Endodermal cell (in vitro differentiated cells): Measurements from ENCODE around the gene GPR18. TPM values are rescaled to one million over a fixed set of nuclear protein-coding genes. Genes with fewer than 3 reads are reported as not detected.
"Not testable (repeated sequence)": the region's sequence is repeated elsewhere in the genome, so short reads cannot be mapped to it uniquely, and the experiment has no call there.

ENCODE experiments used
- DNase-seq: peaks from one replicate; pipeline ENCODE4 v3.0.0-alpha.2; 2017
- H3K27ac ChIP-seq: 2 replicates; pipeline ENCODE4 v1.5.1; 2013; ENCODE audit warnings: mild to moderate bottlenecking, low read depth, low read length, moderate library complexity
- H3K27me3 ChIP-seq: 2 replicates; pipeline ENCODE4 v1.6.1; 2013; ENCODE audit warnings: mild to moderate bottlenecking, low read length, moderate library complexity; ENCODE audit not compliant: insufficient read depth, control insufficient read depth, poor library complexity, severe bottlenecking
- H3K36me3 ChIP-seq: 2 replicates; pipeline ENCODE4 v1.7.0; 2013; ENCODE audit warnings: mild to moderate bottlenecking, low read length, moderate library complexity; ENCODE audit not compliant: control insufficient read depth, insufficient read depth
- H3K4me1 ChIP-seq: one replicate; pipeline ENCODE4 v1.7.0; 2013; ENCODE audit warnings: low read length; ENCODE audit not compliant: control insufficient read depth, insufficient read depth
- H3K4me3 ChIP-seq: 2 replicates; pipeline ENCODE4 v1.5.1; 2013; ENCODE audit warnings: mild to moderate bottlenecking, low read length, moderate library complexity
- H3K9ac ChIP-seq: 2 replicates; pipeline ENCODE4 v1.6.1; 2013; ENCODE audit warnings: mild to moderate bottlenecking, low read length, moderate library complexity; ENCODE audit not compliant: poor library complexity, severe bottlenecking; ENCODE audit errors: extremely low read depth
- H3K9me3 ChIP-seq: 2 replicates; pipeline ENCODE4 v1.6.1; 2013; ENCODE audit warnings: mild to moderate bottlenecking, low read length, moderate library complexity; ENCODE audit not compliant: control insufficient read depth
- H3K27ac Mint-ChIP-seq: 2 replicates; pipeline ENCODE4 v1.8.0; 2020; ENCODE audit warnings: mixed read lengths
- H3K27me3 Mint-ChIP-seq: 2 replicates; pipeline ENCODE4 v1.8.0; 2021; ENCODE audit warnings: mild to moderate bottlenecking, mixed read lengths; ENCODE audit not compliant: insufficient read depth
- H3K36me3 Mint-ChIP-seq: 2 replicates; pipeline ENCODE4 v1.8.0; 2020; ENCODE audit warnings: low read depth, mixed read lengths
- H3K4me1 Mint-ChIP-seq: 2 replicates; pipeline ENCODE4 v1.8.0; 2020; ENCODE audit warnings: mixed read lengths
- H3K4me3 Mint-ChIP-seq: 2 replicates; pipeline ENCODE4 v1.8.0; 2020; ENCODE audit warnings: mild to moderate bottlenecking, moderate library complexity, mixed read lengths
- H3K9me3 Mint-ChIP-seq: 2 replicates; pipeline ENCODE4 v1.8.0; 2020; ENCODE audit warnings: mild to moderate bottlenecking, mixed read lengths
- WGBS, 2 experiments: methylation state at CpG; one replicate each; pipeline versions ENCODE4 v1.1.5 to v1.1.7; 2013; ENCODE audit warnings: missing lambda C conversion rate in 2 of 2, mixed read lengths in 1 of 2; ENCODE audit not compliant: insufficient coverage in 1 of 2, insufficient read length in 1 of 2; 5-methylcytosine and 5-hydroxymethylcytosine counted together
- total RNA-seq, 2 donors: library from RNA; stranded (reverse); fragmentation: NEBNext Ultra II Directional in 1 of 2; extraction: Animal tissue kit (Norgen Biotek cat#: 25700) in 1 of 2; gene quantifications; 2 replicates in 1 of 2; 3 replicates in 1 of 2; pipeline ENCODE4 v1.2.1, GENCODE V29; 2021
- TF ChIP-seq, protein P1 (sequence below): fragments of 200-600 bp; sonication (generic); conservative IDR thresholded peaks from 2 replicates; pipeline ENCODE4 v1.5.0; 2021; ENCODE audit warnings: antibody characterized with exemption, mild to moderate bottlenecking

GPR18 gene
- total RNA-seq, 2 donors from 2014 or later: not detected

DNA sequence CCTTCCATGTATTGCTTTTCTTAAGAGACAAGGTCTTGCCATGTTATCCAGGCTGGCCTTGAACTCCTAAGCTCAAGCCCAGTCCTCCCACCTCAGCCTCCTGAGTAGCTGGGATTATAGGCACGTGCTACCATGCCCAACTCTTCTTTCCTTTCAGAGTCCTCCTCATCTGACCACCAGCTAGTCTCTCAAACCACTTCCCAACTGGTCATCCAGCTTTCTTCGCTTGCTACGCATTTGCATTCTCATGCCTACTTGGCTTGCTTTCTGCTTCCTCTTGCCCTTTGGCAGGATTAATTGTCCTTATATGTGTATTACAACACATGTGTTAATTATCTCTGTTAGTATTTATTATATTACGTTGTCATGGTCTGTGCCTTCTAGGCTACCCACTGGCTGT is 6.3 kb downstream of the GPR18 start:
- no peaks in the 10 kb centered on the region for H3K4me1 ChIP-seq
- H3K36me3 ChIP-seq: peaks cover 44% of the 10 kb centered on the region
- DNase-seq: no peak
- no peaks in the 10 kb centered on the region for H3K9me3 ChIP-seq
- TF ChIP-seq, protein P1, sequence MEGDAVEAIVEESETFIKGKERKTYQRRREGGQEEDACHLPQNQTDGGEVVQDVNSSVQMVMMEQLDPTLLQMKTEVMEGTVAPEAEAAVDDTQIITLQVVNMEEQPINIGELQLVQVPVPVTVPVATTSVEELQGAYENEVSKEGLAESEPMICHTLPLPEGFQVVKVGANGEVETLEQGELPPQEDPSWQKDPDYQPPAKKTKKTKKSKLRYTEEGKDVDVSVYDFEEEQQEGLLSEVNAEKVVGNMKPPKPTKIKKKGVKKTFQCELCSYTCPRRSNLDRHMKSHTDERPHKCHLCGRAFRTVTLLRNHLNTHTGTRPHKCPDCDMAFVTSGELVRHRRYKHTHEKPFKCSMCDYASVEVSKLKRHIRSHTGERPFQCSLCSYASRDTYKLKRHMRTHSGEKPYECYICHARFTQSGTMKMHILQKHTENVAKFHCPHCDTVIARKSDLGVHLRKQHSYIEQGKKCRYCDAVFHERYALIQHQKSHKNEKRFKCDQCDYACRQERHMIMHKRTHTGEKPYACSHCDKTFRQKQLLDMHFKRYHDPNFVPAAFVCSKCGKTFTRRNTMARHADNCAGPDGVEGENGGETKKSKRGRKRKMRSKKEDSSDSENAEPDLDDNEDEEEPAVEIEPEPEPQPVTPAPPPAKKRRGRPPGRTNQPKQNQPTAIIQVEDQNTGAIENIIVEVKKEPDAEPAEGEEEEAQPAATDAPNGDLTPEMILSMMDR: no peak
- Mint-ChIP-seq H3K9me3 (no peaks in the 10 kb centered on the region), H3K27ac (no peak overlapping the region), H3K4me3 (no peak overlapping the region), H3K4me1 (no peaks in the 10 kb centered on the region), H3K36me3 (peaks cover 38% of the 10 kb centered on the region), H3K27me3 (no peaks in the 10 kb centered on the region)
- WGBS, 2 experiments: 80 to 84% methylated on average over 1 to 3 of the region's 4 CpGs
- no peaks in the 10 kb centered on the region for H3K27me3 ChIP-seq
- no peak overlapping the region for H3K9ac ChIP-seq
- no peak overlapping the region for H3K4me3 ChIP-seq
- H3K27ac ChIP-seq: no peak overlapping the region

DNA sequence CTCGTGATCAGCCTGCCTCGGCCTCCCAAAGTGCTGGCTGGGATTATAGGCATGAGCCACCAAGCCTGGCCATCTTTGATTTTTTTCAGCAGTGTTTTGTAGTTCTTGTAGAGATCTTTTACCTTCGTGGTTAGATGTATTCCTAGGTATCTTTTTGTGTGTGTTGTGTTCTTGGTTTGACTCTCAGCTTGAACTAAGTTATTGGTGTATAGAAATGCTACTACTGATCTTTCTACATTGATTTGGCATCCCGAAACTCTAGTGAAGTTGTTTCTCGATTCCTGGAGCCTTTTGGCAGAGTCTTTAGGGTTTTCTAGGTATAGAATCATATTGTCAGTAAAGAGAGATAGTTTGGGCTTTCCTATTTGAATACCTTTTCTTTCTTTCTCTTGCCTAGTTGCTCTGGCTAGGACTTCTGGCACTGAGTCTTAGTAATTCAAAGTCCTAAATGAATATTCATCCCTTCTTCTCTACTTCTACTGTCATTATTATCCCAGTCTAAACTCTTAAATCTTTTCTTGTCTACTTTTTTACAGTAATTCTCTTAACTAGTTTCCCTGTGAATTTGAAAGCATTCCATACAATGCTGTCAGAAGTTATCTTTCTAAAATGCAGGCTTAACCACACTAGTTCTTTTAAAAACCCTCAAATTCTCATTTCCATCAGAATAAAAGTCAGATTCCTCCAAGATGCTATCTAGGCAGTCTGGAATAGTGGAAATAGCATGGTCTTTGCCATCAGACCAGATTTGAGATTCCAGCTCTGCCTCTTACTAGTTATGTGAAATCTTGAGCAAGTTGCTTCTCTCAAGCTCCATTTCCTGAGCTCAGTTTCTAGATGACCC is 7.0 kb downstream of the GPR18 start:
- no peak for DNase-seq
- H3K4me3 ChIP-seq: no peak overlapping the region
- no peak overlapping the region for H3K27ac Mint-ChIP-seq
- no peaks in the 10 kb centered on the region for H3K9me3 Mint-ChIP-seq
- WGBS, 2 experiments: 78 to 100% methylated on average over 3 to 5 of the region's 5 CpGs
- no peak overlapping the region for H3K4me3 Mint-ChIP-seq
- no peaks in the 10 kb centered on the region for H3K9me3 ChIP-seq
- no peaks in the 10 kb centered on the region for H3K27me3 ChIP-seq
- H3K9ac ChIP-seq: no peak overlapping the region
- H3K4me1 ChIP-seq: no peaks in the 10 kb centered on the region
- H3K4me1 Mint-ChIP-seq: no peaks in the 10 kb centered on the region
- TF ChIP-seq, protein P1: no peak
- H3K27me3 Mint-ChIP-seq: no peaks in the 10 kb centered on the region
- no peak overlapping the region for H3K27ac ChIP-seq
- peaks cover 41% of the 10 kb centered on the region for H3K36me3 Mint-ChIP-seq
- peaks cover 44% of the 10 kb centered on the region for H3K36me3 ChIP-seq

DNA sequence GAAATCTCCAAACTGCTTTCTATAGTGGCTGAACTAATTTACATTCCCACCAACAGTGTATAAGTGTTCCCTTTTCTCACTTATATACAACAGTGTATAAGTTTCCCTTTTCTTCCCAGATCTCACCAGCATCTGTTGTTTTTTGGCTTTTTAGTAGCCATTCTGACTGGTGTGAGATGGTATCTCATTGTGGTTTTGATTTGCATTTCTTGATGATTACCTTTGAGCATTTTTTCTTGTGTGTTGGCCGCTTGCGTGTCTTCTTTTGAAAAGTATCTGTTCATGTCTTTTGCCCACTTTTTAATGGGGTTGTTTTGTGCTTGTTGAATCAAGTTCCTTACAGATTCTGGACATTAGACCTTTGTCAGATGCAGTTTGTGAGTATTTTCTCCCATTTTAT is 8.6 kb downstream of the GPR18 start:
- WGBS, 2 experiments: 98% methylated on average over 2 of the region's 2 CpGs; no CpG with 5 or more reads in 1 of the 2 experiments
- not testable (repeated sequence) for H3K27me3 ChIP-seq, H3K9me3 ChIP-seq, H3K27me3 Mint-ChIP-seq, H3K4me1 ChIP-seq, H3K27ac ChIP-seq, H3K9ac ChIP-seq, H3K4me3 ChIP-seq, H3K4me3 Mint-ChIP-seq, H3K4me1 Mint-ChIP-seq, H3K9me3 Mint-ChIP-seq, DNase-seq, H3K27ac Mint-ChIP-seq
- H3K36me3 Mint-ChIP-seq: peaks cover 44% of the 10 kb centered on the region
- peaks cover 45% of the 10 kb centered on the region for H3K36me3 ChIP-seq

DNA sequence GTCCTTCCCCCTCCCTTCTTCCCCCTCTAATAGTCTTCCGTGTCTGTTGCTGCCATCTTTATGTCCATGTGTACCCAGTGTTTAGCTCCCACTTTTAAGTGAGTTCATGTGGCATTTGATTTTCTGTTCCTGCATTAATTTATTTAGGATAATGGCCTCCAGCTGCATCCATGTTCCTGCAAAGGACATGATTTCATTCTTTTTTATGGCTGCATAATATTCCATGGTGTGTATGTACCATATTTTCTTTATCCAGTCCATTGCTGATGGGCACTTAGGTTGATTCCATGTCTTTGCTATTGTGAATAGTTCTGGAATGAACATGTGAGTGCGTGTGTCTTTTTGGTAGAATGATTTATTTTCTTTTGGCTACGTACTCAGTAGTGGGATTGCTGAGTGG is 9.0 kb downstream of the GPR18 start:
- H3K4me1 ChIP-seq, H3K27me3 Mint-ChIP-seq, H3K4me3 Mint-ChIP-seq, H3K9me3 Mint-ChIP-seq, H3K9ac ChIP-seq, H3K9me3 ChIP-seq, H3K4me3 ChIP-seq, H3K27ac ChIP-seq, H3K27ac Mint-ChIP-seq, H3K4me1 Mint-ChIP-seq, DNase-seq, H3K27me3 ChIP-seq: not testable (repeated sequence)
- peaks cover 44% of the 10 kb centered on the region for H3K36me3 Mint-ChIP-seq
- WGBS, 2 experiments: 96 to 100% methylated on average over 1 to 3 of the region's 3 CpGs
- H3K36me3 ChIP-seq: peaks cover 42% of the 10 kb centered on the region
